GM19035 (cell line): ENCODE measurements around the gene PDCD1LG2.
"Not testable (repeated sequence)": the region's sequence is repeated elsewhere in the genome, so short reads cannot be mapped to it uniquely, and the experiment has no call there.

Experiments
- ATAC-seq: cut with Tn5 transposase; IDR thresholded peaks from one replicate; pipeline ENCODE4 v1.9.1; 2021; ENCODE audit not compliant: unreplicated experiment

The PDCD1LG2 gene

GRCh38 chr9:5493679-5494511 lies 16.4 kb upstream of the PDCD1LG2 start:
- ATAC-seq = peak; percentile 88

GRCh38 chr9:5494765-5495164 lies 15.6 kb upstream of the PDCD1LG2 start:
- ATAC-seq = not testable (repeated sequence)

- ATAC-seq = no peak
Observed at GRCh38 chr9:5499157-5499556, 11.2 kb upstream of the PDCD1LG2 start.

- ATAC-seq = no peak
Observed at GRCh38 chr9:5499889-5500398, 10.4 kb upstream of the PDCD1LG2 start.

- no peak for ATAC-seq
Observed at GRCh38 chr9:5500441-5501235, 9.7 kb upstream of the PDCD1LG2 start.

GRCh38 chr9:5502553-5502952 lies 7.8 kb upstream of the PDCD1LG2 start:
- ATAC-seq = no peak

- ATAC-seq = no peak
Observed at GRCh38 chr9:5509573-5509972, 758 bp upstream of the PDCD1LG2 start.

GRCh38 chr9:5510989-5511388 lies 658 bp downstream of the PDCD1LG2 start:
- no peak for ATAC-seq

GRCh38 chr9:5511476-5511875 lies 1.1 kb downstream of the PDCD1LG2 start:
- ATAC-seq = no peak

- ATAC-seq = no peak
Observed at GRCh38 chr9:5511935-5512580, 1.7 kb downstream of the PDCD1LG2 start.

GRCh38 chr9:5512658-5513452 lies 2.5 kb downstream of the PDCD1LG2 start:
- ATAC-seq = no peak

- ATAC-seq = no peak
Observed at GRCh38 chr9:5513966-5514616, 3.8 kb downstream of the PDCD1LG2 start.

GRCh38 chr9:5514617-5515260 lies 4.4 kb downstream of the PDCD1LG2 start:
- ATAC-seq = no peak

GRCh38 chr9:5515261-5515650 lies 4.9 kb downstream of the PDCD1LG2 start:
- no peak for ATAC-seq

GRCh38 chr9:5516453-5517220 lies 6.3 kb downstream of the PDCD1LG2 start:
- no peak for ATAC-seq

GRCh38 chr9:5518171-5518936 lies 8.0 kb downstream of the PDCD1LG2 start:
- peak; percentile 72 for ATAC-seq

- peak; percentile 7 for ATAC-seq
Observed at GRCh38 chr9:5518937-5519319, 8.6 kb downstream of the PDCD1LG2 start.

- no peak for ATAC-seq
Observed at GRCh38 chr9:5524090-5524489, 13.8 kb downstream of the PDCD1LG2 start.
